Muscle of arm (tissue), 12 donors: Measurements from ENCODE around the gene HSPB6. TPM values are rescaled to one million over a fixed set of nuclear protein-coding genes. Genes with fewer than 3 reads are reported as not detected.
A peak's percentile ranks its signal among the peaks of the same experiment; 100 is the strongest.

Experiments
- DNase-seq: peaks from one replicate; pipeline ENCODE4 v3.0.0-alpha.2; 2013
- polyA plus RNA-seq, 12 donors: library from polyadenylated mRNA; unstranded; fragments of 120-200 nt; gene quantifications; one replicate each; pipeline ENCODE4 v1.2.1, GENCODE V29; 2013; ENCODE audit not compliant: insufficient read length in 12 of 12

The HSPB6 gene
- polyA plus RNA-seq, 12 donors, result 347 to 1,124 (median 629) TPM

DNA sequence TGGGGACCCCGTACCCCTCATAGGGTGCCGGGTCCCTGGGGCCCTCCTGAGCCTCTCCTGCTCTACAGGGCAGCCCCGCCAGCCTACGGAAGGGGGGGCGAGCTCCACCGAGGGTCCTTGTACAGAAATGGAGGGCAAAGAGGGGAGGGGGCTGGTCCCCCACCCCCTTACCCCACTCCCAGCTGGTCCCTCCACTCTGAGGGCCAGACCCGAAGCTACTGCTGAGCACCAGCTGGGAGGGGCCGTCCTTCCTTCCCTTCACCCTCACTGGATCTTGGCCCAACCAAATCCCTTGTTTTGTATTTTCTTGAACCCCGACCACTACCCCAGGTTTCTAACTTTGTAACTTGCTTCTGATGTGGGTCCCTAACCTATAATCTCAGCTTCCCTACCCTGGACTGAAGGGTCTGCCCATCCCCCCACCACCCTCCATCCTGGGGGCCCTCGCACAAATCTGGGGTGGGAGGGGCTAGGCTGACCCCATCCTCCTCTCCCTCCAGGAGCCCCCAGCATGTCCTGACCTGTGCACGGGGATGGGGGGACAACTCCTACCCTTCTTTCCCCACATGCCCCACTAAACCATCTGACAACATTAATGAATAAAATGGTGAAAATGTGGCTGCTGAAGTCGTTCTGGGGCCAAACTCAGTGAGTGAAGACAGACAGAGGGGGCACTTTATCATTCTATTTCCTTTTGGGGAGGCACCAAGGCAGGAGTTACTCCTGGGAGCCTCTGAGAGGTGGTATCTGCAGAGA is 31.6 kb upstream of the HSPB6 start:
- no peak for DNase-seq

DNA sequence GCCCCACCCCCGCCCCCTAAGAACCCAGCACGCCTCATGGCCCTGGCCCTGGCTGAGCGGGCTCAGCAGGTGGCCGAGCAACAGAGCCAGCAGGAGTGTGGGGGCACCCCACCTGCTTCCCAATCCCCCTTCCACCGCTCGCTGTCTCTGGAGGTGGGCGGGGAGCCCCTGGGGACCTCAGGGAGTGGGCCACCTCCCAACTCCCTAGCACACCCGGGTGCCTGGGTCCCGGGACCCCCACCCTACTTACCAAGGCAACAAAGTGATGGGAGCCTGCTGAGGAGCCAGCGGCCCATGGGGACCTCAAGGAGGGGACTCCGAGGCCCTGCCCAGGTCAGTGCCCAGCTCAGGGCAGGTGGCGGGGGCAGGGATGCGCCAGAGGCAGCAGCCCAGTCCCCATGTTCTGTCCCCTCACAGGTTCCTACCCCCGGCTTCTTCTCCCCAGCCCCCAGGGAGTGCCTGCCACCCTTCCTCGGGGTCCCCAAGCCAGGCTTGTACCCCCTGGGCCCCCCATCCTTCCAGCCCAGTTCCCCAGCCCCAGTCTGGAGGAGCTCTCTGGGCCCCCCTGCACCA is 30.5 kb upstream of the HSPB6 start:
- DNase-seq, result no peak

DNA sequence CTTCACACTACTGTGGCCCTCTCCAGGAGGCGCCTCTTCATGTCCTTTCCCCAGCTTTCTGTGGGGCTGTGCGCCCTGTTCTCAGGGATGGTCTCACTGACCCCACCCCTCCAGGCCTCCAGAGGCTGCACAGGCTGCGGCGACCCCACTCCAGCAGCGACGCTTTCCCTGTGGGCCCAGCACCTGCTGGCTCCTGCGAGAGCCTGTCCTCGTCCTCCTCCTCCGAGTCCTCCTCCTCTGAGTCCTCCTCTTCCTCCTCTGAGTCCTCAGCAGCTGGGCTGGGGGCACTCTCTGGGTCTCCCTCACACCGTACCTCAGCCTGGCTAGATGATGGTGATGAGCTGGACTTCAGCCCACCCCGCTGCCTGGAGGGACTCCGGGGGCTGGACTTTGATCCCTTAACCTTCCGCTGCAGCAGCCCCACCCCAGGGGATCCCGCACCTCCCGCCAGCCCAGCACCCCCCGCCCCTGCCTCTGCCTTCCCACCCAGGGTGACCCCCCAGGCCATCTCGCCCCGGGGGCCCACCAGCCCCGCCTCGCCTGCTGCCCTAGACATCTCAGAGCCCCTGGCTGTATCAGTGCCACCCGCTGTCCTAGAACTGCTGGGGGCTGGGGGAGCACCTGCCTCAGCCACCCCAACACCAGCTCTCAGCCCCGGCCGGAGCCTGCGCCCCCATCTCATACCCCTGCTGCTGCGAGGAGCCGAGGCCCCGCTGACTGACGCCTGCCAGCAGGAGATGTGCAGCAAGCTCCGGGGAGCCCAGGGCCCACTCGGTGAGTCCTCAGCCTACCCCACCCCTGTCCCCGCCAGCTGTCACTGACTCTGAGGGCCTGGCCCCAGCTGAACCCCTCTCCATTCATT is 29.7 kb upstream of the HSPB6 start:
- DNase-seq, result no peak

DNA sequence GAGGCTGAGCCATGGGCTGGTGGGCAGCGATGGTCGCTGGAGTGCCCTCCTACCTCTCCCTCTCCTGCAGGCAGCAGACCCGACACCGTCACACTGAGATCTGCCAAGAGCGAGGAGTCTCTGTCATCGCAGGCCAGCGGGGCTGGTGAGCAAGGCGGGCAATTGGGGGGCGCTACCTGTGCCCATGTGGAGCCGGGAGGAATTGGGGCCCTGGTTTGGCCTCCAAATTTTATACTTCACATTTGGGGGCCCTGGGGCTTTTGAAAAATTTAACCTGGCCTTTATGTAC is 28.5 kb upstream of the HSPB6 start:
- DNase-seq, result no peak

DNA sequence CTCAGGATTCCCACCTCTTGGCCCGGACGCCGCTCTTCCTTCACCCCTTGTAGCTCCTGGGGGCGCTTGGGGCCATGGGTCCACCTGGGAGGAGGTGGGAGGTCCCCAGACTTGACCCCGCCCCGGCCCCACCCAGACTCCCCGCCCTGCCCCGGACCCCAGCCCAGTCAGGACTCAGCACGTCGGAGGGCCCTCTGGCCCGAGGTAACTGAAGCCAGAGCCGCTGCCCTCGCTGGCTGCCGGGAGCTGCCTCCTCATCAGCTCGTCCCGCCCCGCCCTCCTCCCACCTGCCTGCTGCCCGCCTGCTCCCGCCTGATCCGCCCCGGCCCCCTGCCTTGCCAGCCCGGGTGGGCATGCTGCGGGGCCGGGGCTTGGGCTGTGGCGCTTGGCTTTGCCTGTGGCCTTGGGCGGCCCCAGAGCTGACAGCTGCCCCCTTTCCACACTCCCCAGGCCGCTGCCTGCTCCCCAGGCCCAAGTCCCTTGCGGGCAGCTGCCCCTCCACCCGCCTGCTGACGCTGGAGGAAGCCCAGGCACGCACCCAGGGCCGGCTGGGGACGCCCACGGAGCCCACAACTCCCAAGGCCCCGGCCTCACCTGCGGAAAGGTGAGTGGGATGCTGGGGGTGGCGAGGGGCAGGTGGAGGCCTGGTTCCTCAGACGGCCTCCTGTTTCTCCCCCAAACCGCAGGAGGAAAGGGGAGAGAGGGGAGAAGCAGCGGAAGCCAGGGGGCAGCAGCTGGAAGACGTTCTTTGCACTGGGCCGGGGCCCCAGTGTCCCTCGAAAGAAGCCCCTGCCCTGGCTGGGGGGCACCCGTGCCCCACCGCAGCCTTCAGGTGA is 27.9 kb upstream of the HSPB6 start:
- DNase-seq, result no peak

DNA sequence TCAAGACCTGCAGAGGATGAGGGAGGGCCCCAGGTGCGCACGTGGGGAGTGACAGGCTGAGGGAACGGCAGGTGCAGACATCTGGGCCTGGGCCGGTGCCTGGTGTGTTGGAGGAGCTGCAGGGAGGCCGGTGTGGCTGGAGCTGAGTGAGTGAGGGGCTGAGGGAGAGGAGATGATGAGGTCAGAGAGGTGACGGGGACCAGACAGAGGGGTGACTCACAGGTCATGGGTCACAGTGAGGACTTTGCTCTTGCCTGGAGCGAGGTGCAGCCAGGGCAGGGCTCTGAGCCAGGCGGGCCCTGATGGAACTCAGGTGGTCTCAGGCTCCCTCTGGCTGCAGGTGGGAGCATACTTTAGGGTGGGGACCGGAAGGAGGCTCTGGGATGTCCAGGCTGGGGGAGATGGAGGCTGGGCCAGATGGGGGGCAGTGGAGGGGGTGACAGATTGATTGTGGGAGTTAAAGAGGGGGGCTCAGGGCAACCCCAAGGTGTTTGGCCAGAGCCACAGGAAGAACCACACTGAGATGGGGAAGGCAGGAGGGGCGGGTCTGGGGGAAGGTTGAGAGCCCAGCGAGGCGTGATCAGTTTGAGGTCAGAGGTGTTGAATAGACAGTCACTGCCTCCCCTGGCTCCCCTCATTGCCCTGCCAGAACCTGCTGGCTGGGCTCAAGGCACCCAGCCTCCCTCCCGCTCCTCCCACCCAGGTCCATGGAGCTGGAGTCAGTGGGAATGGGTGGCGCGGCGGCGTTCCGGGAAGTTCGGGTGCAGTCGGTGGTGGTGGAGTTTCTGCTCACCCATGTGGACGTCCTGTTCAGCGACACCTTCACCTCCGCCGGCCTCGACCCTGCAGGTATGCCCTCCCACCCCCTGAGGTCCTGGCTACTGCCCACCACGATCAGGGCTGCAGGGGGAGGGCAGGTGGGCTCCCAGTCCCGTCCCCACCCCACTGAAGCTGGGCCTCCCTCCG is 26.9 kb upstream of the HSPB6 start:
- DNase-seq, result no peak

DNA sequence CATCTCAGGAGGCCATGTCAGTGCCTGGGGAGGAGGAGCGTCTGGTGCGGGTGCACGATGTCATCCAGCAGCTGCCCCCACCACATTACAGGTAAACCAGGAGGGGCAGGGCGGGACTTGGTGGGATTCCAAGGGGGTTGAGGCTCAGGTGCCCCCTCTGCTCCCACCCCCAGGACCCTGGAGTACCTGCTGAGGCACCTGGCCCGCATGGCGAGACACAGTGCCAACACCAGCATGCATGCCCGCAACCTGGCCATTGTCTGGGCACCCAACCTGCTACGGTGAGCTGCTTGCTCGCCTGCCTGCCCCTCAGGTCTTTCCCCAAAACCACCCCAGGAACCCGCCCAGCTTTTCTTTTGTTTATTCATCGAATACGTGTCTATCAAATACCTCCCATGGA is 25.8 kb upstream of the HSPB6 start:
- DNase-seq, result no peak

DNA sequence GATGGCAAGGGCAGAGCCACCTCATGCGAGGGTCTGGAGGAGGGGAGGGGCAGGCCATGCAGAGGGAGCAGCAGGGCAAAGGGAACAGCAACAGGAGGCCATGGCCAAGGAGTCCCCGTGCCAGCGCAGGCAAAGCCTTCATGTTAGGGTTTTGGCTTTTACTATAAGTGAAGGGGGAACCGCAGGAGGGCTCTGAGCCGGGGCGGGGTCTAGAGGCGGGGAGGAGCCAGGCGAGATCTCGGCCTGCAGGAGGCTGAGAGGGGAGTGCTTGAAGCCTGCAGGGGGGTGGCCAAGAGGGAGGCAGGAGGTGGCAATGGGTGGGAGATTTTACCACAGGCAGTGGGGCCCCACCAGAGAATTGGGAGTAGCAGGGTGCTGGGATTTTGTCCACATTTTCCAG is 24.8 kb upstream of the HSPB6 start:
- DNase-seq, result no peak

DNA sequence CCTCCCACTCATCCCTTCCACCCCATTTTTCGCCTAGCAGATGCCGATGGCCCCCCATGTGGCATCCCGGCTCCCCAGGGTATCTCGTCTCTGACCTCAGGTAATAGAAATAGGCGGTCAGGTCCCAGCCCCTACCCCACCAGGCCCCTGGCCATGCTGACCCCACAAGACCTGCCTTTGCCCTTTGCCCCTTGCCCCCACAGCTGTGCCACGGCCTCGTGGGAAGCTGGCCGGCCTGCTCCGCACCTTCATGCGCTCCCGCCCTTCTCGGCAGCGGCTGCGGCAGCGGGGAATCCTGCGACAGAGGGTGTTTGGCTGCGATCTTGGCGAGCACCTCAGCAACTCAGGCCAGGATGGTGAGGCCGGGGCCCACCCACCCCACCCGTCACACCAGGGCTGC is 23.9 kb upstream of the HSPB6 start:
- no peak for DNase-seq

DNA sequence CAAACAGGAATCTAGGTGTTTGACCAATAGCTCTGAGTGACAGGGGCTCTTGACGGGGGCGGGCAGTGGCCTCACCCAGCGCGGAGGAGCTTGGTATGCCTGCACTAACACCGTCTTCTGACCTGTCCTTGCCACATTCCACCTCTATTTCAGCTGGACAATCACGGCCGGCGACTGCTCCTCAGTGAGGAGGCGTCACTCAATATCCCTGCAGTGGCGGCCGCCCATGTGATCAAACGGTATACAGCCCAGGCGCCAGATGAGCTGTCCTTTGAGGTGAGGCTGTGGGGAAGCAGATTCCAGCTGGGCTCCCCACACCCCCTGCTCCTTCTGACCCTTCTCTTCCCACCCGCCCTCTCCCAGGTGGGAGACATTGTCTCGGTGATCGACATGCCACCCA is 23.2 kb upstream of the HSPB6 start:
- DNase-seq, result no peak

DNA sequence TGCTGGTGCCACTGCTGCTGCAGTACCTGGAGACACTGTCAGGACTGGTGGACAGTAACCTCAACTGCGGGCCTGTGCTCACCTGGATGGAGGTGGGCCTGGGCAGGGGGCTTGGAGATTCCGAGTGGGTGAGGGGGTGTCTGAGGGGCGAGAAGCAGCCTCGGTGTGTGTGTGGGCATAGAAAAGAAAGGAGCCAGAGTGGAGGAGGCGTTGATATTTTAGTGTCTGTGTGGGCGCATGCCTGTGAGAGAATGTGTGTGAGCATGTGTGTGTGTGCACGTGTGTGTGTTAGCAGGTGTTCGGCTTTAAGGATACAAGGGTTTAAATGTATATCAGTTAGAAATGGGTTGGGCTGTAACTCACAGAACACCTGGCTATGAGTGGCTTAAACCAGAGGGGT is 22.2 kb upstream of the HSPB6 start:
- no peak for DNase-seq

DNA sequence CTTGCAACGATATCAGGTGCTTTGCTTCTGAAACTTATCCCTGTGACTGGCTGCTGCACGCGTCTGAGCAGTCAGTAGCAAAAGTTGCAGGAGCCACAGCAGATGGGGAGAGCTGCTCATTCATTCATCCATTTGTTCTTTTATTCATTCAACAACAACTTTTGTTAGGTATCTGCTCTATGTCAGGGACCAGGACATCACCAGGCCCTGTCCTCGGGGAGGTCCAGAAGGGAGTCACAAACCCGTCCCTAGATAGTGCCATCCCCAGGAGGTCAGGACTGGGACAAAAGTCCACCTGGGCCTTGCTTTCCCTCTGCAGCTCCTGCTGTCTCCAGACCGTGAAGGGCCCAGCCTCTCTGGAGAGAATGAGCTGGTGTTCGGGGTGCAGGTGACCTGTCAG is 21.1 kb upstream of the HSPB6 start:
- DNase-seq, result no peak

DNA sequence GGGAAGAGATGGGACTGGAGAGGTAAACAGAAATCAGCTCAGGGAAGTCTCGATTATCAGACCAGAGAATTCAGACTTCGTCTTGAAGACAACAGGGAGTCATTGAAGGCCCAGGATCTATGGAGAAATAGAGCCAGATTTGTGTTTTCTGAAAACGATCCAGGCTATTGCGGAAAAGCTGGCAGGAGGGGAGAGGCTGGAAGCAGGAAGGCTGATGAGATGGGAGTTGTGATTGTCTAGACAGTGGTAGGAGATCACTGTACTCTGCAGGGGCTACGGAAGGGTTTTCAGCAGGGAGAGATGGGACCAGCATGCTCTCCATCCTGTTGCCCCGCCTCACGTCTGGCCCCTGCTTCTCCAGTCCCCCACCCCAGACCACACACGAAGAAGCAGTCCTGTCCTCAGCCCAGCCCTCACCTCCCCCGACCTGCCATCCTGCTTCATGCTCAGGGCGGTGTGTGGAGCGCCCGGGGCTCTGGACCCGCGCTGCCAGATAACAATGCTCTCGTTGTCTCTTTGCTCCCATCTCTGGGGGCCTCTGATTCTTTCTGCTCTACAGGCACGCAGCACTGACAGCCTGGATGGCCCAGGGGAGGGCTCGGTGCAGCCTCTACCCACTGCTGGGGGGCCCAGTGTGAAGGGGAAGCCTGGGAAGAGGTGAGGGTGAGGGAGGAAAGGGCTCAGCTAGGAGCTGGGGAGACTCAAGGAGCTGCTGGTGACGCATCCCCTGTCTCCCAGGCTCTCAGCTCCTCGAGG is 20.4 kb upstream of the HSPB6 start:
- DNase-seq, result no peak

DNA sequence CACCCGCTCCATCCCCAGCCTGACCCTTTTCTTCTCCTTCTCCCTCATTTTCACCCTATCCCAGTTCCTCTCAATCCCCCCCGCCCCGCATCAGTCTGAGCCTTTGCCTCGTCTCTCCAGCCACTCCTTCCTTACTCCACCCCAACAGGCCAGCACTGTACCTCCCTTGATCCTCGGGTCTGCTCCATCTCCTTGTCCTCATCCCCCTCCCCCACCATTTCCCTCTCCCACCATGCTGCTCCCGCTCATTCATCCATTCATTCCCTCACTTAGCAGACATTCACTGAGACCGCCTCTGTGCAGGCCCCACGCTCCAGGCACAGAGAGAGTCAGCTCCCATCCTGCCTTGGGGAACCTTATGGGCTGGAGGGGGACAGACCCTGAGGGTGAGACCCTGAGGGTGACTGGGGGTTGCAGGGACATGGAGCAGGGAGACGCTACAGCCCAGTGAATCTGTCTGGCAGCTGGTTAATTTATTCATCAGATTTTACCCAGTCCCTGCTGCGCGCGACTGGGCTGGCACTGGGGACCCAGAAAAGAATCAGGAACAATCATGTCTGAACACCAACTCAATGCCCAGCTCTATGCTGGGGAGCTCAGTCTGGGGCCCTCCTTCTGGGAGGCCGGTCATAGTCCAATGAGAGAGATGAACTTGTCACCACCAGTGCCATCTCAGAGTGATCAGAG is 19.4 kb upstream of the HSPB6 start:
- no peak for DNase-seq

DNA sequence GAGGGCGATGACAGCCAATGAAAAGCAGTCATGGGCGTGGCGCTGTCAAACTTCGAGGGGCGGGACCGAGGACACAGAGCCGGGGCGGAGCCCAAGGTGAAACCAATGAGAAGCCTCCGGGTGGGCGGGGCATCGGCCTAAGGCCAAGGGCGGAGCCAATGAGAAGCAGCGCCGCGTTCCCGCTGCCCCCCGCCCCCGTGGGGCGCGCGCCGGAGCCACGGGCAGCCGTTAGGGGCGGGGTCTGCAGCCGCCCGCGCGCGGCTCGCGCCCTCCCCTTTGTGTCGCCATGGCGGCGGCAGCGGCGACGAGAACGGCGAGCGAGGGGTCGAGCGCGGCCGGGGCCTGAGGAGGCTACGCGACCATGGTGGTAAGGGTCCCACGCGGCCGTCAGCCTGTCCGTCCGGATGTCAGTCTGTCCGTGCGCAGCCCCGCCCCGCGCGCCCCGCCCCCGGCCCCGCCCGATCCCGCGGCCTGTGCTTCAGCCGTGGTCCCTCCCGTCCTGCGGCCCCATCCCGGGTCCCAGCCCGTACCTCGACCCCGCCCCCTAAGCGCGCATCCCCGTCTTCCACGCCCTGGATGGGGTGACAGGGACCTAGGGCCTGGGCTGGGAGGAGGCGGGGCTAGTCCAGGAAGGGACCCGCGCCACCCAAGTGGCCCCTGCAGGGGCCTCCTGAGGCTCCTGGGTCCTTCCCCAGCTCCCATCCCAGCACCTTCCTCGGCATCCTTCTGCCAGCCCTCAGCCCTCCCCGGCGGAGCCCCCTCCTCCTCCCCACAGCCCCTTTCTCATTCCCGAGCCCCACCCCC is 18.7 kb upstream of the HSPB6 start, which contains the start of gene ARHGAP33:
ARHGAP33 (plus strand) TSS at position 267 of the 804 bp plus-strand sequence; CDS start at position 362, 95 bp downstream.
- peak; percentile 98 for DNase-seq

DNA sequence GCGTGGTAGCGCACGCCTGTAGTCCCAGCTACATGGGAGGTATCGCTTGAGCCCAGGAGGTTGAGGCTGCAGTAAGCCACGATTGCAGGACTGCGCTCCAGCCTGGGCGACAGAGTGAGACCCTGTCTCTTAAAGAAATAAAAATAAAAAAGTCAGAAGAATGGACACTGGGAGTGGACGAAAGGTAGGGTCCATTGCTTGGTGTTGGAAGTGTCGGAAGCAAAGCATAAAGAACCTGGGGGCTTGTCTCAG is 18.1 kb upstream of the HSPB6 start:
- DNase-seq, result no peak

DNA sequence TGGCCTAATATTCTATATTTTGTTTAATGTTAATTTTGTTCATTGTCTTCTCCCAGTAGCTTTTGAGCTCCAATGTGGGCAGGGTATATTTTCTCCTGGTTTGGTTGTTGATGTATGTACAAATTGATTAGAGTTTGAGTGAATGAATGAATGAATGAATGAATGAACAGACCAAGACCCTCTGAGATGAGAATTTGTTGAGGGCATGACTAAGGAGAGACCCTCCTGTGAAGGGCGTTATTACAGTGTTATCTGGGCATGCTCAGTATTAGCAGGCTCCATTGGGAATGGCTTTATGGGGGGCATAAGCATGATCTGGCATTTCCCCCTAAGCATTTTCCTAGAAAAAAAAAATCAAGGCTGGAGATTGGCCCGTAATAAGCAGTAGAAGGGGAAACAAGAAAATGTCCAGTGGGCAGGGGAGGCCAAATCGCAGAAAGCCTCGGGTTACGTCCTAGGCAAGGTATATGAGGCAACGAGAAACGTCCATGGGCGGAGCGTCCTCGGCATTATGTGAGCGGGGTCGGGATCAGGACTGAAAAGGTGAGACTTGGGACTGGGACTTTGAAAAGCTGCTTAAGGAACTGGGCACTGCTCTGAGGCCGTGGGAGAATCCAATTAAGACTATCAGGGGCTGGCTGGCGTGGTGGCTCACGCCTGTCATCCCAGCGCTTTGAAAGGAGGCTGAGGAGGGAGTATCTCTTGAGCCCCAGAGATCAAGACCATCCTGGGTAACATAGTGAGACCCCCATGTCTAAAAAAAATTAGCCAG is 17.6 kb upstream of the HSPB6 start:
- DNase-seq, result no peak
